Stimulated activated naive CD4-positive, alpha-beta T cell treated with Interleukin-2 at 50 U/mL for 16 hours (primary cell): Measurements from ENCODE around the gene MYOD1.

Experiments
- DNase-seq: peaks from one replicate; lab custom pipeline; 2025; lab: John Stamatoyannopoulos, UW

The MYOD1 gene

DNA sequence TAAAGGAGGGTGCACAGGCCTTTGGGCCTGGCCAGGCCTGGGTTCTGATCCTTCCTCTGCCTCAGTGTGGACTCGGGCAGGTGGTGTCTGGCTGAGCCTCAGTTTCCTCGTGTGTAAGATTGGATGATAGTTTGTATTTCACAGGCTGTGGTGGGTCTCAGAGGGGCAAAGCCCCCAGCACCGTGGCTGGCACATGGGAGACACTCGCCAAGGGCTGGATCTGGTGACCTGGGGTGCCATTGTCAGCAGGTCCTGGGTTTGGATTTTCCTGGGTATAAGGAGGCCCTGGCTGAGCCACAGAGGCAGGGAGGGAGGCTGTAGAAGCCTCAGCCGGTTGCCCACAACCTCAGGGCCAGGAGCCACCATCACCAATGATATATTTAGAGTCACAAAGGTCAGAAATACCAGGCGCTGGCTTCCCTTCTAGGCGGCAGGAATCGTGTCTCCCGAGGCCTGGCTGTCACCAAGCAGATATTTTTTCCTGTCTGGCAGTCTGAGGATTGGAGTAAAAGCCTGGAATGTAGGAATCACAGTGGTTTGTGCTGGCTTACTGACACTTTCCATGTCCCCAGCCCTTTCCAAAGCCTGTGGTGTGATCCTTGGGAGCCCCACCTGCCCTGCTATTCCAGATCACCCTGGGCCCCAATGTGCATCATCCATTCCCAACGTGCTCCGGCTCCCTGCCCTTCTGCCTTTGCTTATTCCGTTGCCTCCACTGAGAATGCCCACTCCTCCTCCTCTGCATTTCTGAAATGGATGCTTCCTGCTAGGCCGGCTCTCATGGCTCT, 30.8 kb downstream of the MYOD1 start:
- no peak for DNase-seq

DNA sequence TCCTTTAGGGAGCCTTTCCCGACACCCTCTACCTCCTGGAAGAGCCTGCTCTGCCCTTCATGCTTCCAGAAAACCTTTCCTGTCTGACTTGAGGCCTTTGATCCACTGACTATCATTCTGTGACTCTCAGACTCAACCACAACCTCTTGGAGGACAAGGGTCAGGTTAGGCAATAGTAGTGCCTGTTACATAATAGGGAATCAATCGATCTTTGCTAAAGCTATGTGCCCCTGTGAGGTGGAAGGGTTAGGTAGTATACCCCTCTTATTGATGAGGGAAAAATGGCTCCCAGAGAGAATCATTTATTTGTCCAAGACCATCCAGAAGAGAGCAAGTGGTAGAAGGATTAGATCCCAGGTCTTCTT, 31.4 kb downstream of the MYOD1 start:
- no peak for DNase-seq

DNA sequence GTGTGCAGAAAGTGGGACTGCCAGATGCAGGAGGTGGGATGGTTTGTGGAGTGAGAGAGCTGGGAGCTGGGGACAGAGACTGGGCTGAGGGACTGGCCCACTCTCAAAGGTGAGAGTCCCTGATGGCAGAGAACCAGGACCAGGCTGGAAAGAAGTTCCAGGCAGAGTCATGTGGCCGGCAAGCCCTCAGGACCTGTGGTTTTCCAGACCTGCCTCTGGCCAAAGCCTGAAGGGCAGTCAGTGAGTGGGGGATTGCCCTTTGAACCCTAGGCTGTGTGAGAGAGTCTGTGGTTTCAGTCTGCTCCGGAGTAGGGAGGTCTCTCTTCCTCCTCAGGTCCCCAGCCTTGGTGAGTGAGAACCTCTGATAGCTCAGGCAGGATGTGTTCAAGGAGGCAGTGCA, 32.2 kb downstream of the MYOD1 start:
- DNase-seq: no peak

DNA sequence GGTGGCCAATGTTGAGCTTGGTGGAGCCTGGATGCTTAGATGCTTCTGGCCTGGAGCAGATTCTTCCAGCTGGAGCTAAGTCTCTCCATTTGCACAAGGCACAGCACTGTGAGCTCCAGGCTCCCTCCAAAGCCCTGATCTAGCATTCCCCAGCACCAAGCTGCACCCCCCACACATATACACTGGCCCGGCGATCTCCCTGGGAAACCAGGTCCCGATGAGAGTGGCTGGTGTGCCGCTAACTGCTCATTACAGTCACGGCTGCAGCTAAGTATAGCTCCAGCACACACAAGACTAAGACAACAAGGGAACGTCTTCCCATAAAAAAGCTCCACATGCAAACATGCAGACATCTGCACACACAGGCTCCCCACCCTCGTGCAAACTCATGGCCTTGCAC, 32.8 kb downstream of the MYOD1 start:
- no peak for DNase-seq

DNA sequence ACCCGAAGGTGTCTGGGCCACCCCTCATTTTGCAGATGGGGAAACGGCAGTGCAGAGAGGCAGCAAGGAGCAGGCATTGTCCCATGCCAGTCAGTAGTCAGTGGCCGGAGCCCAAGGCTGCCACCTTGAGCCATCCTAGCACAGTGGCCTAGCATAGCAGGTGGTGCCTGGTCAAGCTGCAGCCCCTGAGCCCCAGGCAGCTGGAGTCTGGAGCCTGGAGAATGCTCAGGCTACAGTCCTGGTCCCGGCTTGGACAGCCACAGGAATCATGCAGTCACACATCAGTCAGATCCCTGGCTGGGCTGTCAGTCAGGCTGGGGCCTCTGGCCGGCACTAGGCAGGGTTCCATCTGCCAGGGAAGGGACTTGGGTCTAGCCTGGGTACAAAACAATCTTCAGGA, 33.8 kb downstream of the MYOD1 start:
- DNase-seq: no peak

DNA sequence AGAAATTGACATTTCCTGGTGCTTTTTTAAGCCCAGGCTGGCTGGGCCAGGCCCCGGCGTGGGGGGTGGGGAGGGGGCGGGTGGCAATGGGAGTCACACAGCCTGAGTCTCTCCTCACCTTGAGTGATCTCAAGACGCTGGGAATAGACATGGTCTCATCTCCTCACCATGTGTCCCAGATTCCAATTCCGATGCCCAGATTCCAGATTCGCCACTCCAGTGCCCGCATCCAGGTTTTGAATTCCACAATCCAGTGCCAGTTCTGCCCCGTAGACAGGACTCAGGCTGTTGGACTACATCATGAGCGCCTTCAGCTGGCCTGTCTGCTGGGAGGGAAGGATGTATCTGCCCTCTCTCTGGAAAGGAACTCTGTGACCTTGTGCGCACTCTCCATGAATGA, 34.3 kb downstream of the MYOD1 start:
- DNase-seq: no peak

DNA sequence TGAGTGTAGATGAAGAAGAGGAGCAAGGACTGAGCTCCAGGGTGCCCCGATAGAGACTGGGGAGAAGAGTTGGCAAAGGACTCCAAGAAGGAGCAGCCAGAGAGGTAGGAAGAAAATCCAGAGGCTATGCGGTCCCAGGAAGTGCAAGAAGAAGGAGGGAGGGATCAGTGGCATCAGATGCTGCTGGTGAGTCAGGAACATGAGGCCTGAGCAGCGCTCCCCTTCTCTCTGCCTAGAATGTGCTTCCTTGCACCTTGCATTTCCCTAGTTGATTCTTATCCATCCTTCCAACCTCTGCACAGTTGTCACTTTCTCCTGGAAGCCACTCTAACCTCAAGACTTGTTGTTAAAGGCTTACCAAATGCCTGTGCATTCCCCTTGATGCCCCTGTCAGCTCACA, 36.5 kb downstream of the MYOD1 start:
- DNase-seq: no peak

DNA sequence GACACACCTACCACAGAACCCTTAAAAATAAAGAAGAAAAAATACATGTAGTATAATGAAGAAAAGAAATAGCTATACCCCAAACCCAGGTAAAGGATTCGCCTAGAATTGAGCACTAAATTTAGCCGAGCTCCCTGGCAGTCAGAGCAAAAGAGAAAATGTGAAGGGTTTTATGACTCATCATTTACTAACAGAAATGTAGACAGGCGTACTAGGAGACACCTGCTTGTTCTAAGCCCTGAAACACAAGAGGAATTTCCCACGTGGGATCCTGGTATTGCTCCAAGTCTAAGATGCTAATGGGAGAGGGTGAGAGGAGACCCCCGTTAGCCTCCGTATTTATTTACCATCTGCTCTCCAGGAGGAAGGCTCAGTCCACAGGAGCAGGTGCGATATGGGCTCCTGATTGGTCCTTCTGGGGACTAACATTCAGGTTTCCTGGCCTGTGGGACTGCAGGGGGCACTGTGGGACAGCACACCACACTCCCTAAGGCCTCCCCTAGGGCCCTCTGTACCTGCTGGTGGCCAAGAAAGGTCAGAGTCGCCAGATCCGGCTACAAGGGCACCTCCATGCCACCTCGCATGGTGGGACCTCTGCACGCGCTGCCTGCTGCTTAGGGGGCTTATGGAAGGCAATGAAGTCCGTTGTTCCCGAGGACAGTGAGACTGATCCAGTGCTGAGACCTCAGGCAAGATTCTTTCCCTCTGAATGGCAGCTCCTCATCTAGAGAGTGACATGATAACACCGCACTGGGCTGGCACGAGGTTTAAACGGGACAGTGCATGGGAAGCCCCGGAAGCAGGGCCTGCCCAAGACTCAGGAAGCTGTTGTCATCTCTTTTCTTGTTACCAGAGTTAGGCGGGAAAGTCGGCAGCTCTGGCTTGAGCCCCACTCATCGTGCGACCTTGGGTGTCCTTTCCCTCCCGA, 41.0 kb downstream of the MYOD1 start:
- DNase-seq: no peak

DNA sequence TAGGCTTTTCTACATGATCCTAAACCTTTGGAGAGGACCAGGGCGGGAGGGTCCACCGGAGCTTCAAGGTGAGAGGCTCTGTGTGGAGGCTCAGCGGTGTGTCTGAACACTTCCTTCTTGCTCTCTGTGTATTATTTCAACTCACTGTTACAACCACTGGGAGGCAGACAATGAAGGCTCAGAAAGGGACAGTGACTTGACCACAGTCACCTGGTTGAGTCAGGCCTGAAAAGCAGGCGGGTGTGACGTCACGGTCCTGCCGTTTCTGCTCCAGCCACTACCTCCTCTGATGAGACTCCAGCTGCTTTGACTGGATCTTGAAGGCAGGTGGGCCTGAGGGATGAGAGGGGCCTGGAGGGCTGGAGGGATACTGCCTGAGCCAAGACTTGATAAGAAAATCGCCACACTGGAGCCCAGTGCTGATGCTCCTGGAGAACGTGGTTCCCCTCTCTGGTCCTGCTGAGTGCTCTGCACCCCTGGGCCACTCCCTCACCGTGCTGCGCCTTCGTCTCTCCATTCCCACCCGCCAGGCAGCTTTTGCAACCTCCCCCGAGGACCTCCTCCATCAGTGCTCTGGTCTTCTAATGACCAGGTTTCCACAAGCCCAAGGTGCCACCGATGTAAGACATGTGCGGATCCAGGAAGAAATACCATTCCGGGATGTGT, 43.1 kb downstream of the MYOD1 start:
- DNase-seq: no peak

DNA sequence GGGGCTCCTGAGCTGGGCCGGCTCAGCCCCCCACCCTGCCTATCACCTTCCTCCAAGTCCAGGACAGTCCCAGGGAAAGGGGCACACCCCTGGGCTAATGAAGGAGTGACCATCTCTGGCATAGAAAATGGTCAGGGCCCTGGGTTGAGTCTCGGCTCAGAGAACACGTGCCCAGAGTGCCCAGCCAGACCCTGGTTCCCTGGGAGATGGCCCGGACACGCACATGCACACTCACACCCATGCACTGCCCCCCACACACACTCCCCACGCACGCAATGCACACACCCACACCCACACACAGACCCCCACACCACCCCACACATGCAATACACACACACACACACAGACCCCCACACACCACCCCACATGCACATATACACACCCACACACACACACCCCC, 43.9 kb downstream of the MYOD1 start:
- DNase-seq: no peak

DNA sequence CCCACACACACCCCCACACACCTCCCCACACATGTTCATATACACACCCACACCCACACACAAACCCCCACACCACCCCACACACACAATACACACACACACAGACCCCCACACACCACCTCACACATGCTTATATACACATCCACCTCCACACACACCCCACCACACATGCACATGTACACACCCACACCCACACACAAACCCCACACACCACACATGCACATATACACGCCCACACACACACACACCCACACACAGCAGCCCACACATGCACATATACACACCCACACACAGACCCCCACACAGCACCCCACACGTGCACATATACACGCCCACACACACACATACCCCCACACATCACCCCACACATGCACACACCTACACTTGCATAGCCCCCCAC, 44.3 kb downstream of the MYOD1 start:
- no peak for DNase-seq

DNA sequence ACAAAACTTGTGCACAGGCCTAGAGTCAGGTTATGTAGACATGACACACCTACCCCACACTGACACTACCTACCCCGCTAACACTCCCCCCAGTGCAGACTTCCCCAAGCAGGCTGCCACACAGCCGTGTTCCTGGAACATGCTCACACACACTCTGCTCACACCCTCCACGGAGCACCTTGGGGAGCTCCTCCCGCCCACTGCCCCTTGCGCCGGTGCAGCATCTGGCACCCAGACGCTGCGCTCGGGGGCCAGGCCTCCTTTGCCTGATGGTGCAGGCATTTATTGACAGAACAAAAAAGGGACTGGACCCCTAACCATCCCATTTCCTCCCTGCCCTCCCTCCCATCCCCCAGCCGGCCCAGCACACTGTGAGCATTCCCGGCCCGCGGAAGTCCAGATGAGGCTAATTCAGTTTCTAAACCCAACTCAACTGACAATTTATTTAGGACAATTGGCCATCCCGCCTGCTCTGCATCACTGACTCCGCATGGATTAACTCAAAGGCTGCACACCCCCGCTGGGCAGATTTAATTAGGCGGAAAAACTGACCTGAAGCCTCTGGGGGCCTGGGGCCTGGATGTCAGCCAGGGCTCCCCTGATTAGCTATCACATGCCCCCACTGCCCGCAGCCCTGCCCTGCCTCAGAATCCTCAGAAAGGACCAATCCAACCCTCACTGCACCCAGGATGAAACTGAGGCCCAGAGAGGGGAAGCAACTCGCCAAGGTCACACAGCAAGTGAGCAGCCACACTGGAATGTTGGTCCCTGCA, 45.3 kb downstream of the MYOD1 start:
- DNase-seq: no peak

DNA sequence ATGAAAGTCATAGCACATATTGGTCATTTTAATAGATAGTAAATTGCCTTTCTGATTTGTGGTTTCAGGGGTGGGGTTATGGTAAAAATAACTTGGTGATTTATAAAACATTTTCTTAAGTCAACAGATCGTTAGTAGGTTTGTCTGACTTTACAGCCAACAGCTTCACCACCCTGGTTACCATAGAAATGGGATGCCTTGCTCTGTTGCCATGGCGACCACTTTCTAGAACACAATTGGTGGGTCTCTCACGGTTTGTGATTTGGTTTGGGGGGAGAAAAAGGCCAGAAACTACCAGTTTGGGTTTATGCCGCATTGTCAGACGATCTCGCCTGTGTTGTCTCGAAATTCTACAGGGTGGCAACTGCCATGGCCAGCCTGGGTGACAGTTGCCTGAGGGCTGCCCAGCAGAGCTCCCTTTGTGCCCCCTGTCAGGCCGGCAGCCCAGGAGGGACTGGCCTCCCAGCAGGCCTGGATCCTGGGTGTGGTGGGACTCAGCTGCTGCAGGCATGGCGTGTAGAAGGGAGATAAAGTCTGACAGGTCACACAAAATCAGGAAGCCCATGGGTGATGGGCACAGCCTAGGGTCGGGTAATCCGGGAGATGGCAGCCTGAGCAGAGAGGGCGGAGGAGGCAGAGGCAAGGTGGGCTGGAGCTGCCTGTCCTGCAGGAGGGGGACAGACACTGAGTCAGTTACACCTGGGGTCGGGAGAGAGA, 46.1 kb downstream of the MYOD1 start:
- DNase-seq: no peak

DNA sequence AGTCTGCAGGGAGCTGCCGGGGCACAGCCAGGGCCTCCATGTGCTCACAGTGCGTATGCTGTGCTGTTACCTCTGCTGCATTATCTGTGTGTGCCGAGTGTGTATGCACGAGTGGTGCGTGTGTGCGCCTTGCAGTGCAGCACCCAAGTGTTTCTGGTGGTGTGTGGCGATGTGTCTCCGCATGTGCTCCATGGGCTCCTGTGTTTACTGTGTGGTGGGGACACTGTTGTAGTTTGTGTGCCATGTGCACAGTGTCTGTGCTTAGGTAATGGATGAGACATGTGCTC, 46.6 kb downstream of the MYOD1 start:
- no peak for DNase-seq

DNA sequence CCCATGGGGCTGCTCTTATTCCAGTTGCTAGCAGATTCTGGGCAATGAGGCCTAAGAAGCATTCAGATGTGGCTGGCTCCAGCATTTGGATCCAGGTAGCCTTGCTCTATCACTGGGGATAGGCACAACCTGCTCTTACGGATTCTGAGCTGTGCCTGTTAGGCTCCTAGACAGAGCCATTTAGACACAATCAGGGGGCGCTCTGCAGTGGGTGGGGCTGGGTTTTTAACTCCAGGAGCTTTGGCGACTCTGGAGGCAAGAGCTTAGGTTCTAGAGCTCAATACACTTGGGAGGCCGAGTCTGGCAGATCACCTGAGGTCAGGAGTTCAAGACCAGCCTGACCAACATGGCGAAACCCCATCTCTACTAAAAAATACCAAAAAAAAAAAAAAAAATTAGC, 47.2 kb downstream of the MYOD1 start:
- no peak for DNase-seq

DNA sequence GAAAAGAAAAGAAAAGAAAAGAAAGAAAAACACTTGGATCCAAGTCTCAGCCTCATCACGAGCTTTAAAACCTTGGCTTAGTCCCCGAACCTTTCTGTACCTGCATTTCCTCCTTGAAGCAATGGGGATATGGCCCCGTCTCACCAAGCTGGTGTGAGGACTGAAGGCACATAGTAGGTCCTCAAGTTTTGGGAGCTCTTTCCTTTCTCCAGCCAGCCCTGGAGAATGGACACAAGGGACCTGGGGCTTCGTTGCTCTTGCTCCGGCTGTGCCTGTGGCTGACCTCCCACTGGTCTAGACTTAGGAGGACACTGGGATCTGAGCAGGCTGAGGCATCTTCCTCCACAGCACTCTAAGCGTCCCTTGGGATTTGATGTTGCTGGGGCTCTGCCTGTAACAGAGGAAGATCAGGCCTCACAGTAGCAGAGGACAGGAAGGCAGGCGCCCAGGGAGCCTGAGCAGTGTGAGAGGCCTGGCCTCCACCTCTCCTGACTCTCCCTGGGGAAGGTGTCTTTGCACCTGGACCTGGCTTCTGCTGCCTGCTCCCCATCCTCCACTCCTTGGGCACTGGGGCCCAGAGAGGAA, 48.0 kb downstream of the MYOD1 start:
- no peak for DNase-seq

DNA sequence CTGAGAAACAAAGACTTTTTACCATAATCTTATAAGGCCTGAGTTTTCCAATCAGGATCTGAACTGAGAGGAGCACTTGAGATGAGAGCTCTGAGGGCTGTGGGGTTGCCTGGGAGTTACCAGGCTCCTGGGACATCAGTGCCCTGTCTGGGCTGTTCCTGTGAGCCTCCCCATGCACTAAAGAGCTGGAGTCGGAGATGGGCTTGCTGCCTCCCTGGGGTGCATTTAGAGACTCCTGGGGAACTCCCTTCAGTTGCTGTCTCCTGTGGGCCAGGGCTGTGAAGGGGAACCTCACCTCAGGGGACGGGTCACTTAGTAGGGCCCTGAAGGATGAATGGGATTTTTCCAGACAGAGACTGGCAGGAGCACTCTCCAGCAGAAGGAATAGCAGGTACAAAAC, 48.5 kb downstream of the MYOD1 start:
- DNase-seq: no peak

DNA sequence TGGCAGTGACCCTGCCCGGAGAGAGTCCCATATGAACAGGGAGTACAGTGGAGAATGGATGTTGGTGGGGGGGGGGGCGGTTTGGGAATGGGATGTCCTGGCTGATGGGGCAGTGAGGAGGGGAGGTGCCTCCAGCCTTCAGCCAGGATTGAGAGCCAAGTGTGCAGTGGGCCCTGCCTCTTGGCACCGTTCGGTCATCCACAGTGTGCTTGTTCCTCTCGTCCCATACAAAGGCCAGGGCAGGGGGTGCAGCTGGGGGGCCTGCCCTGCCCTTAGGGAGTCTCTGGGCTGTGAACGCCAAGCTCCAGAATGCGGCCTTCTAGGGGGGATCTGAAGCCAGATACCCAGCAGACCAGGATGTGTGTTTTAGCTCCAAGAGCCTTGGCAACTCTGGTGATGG, 49.2 kb downstream of the MYOD1 start:
- no peak for DNase-seq

DNA sequence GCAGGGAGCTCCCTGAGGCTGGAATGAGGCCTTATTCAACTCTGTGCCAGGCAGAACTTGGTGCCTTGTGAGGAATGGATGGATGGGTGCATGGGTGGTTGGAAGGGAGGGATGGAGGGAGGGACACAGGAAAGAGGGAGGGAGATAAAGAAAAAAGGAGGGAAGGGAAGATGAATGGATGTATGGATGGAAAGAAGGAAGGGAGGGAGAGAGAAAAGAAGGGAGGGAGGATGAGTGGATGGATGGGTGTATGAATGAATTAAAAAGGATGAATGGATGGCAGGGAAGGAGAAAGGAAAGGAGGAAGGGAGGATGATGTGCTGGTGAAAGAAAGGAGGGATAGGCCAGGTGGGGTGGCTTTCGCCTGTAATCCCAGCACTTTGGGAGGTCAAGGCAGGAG, 49.8 kb downstream of the MYOD1 start:
- DNase-seq: no peak

DNA sequence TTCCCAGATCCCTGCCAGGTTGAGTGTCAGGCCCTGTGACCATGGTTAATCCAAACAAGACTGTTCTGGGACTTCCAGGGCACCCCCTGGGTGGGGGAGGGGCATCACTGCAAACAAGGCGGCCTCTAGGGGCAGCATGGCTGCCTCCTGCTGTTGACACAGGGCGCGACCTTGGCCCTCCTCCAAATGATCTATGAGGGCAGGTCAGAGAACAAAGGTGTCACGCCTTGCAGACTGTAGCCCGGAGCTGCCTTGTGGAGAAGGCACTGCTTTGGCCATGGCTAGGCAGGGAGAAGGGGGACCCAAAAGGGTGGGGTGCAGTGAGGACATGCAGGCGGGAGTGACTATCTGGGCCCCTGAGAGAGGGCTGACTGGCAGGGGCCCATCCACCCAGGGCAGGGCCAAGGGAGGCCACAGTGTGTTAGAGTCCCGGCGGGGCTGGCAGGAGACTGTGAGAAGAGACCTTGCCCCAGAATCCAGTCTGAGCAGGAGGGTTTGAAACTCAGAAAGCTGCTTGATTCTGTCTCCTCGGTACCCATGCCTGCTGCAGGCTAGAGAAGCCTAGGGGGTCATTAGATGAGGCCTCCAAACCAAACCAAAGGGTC, 50.8 kb downstream of the MYOD1 start:
- no peak for DNase-seq

DNA sequence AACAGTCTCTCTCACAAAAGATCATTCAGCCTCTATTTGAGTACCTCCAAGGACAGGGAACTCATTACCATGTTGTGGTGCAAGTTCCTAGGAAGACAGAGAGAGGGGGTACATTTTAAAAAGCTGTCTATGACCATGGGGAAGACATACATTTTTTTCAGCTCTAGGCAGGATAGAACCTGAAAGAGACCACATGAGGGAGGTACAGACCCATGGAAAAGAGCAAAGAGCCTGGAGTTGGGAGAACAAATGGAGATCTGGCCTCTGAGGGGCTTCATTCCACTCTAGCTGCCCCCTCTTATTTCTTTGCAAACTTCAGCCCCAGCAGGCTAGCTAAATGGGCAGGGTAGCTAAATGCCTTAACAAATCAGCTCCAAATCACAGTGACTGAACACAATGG, 51.5 kb downstream of the MYOD1 start:
- DNase-seq: no peak
